Esophagus muscularis mucosa (tissue), 4 donors: ENCODE results near the gene KLHL30. TPM values are rescaled to one million over a fixed set of nuclear protein-coding genes. Genes with fewer than 3 reads are reported as not detected.

ENCODE experiments used
- DNase-seq: peaks from one replicate; pipeline ENCODE4 v3.0.0-alpha.2; 2017; ENCODE audit errors: extremely low spot score
- H3K27ac ChIP-seq, 4 donors: fragments of 200-600 bp; sonication (generic); replicated peaks in 1 of 4; 1 replicate in 3 of 4; 2 replicates in 1 of 4; pipeline ENCODE4 v1.5.1; 2016 to 2019; ENCODE audit warnings: mild to moderate bottlenecking in 1 of 4
- H3K27me3 ChIP-seq, 4 donors: fragments of 200-600 bp; sonication (generic); one replicate each; pipeline versions ENCODE4 v1.5.1 to v1.6.0; 2016 to 2019
- H3K36me3 ChIP-seq, 4 donors: fragments of 200-600 bp; sonication (generic); one replicate each; pipeline ENCODE4 v1.5.1; 2016 to 2019
- H3K4me1 ChIP-seq, 4 donors: fragments of 200-600 bp; sonication (generic); one replicate each; pipeline ENCODE4 v1.5.1; 2016 to 2019
- H3K4me3 ChIP-seq, 4 donors: fragments of 200-600 bp; sonication (generic); 1 replicate in 2 of 4; 2 replicates in 2 of 4; pipeline ENCODE4 v1.5.1; 2016 to 2019; ENCODE audit warnings: mild to moderate bottlenecking in 4 of 4, moderate library complexity in 1 of 4
- H3K9me3 ChIP-seq, 4 donors: fragments of 200-600 bp; sonication (generic); 1 replicate in 3 of 4; 2 replicates in 1 of 4; pipeline ENCODE4 v1.5.1; 2016 to 2019
- CTCF ChIP-seq, 3 experiments: fragments of 200-600 bp in 2 of 3; fragments of 450-650 bp in 1 of 3; sonication (generic) in 2 of 3; IDR thresholded peaks; one replicate each; pipeline ENCODE4 v1.5.1; 2017 to 2019; ENCODE audit warnings: antibody characterized with exemption in 3 of 3, mild to moderate bottlenecking in 2 of 3, moderate library complexity in 1 of 3
- EP300 ChIP-seq: sonication (generic); formaldehyde crosslinking; IDR thresholded peaks from one replicate; pipeline ENCODE4 v1.6.1; 2017; ENCODE audit warnings: antibody characterized with exemption
- POLR2A ChIP-seq: fragments of 450-650 bp; IDR thresholded peaks from one replicate; pipeline ENCODE4 v1.6.1; 2017; ENCODE audit warnings: antibody characterized with exemption, moderate library complexity, mild to moderate bottlenecking, low read depth
- POLR2AphosphoS5 ChIP-seq, 2 donors: sonication (generic); formaldehyde crosslinking; IDR thresholded peaks; one replicate each; pipeline ENCODE4 v1.6.1; 2017; ENCODE audit warnings: antibody characterized with exemption in 2 of 2
- WGBS: methylation state at CpG from one replicate; pipeline ENCODE4 v1.1.5; 2018; 5-methylcytosine and 5-hydroxymethylcytosine counted together
- intact Hi-C: fragments of 100-400 bp; cut with DNase I; formaldehyde crosslinking; loops from one replicate; pipeline ENCODE4 v1.15.1; 2023
- total RNA-seq, 4 donors: library from RNA; depleted of rRNA; stranded (reverse); fragments of >200 nt; gene quantifications; one replicate each; pipeline versions ENCODE4 v1.1.0 to v1.2.1, GENCODE V29; 2016

Gene KLHL30
- total RNA-seq, 4 donors from 2014 or later: 1.2 to 8.0 (median 4.4) TPM

GRCh38 chr2:238144262-238144661 is 5.8 kb downstream of the KLHL30 start:
- TF ChIP-seq POLR2AphosphoS5 (IDR thresholded peaks at IDR 0.05) (no peak), CTCF (IDR thresholded peaks at IDR 0.05) (no peak), POLR2A (no peak), EP300 (no peak)
- no peaks in the 10 kb centered on the region for H3K9me3 ChIP-seq
- no peak overlapping the region for H3K4me3 ChIP-seq
- 80% methylated on average over 4 of the region's 5 CpGs for WGBS
- H3K4me1 ChIP-seq: peaks cover 14 to 28% (median 19%) of the 10 kb centered on the region in 4 donors
- no peak for DNase-seq
- intact Hi-C loops: no loop called here
- H3K27ac ChIP-seq: no peak overlapping the region
- peaks cover 0 to 15% (median 3%) of the 10 kb centered on the region in 4 donors for H3K36me3 ChIP-seq
- no peaks in the 10 kb centered on the region for H3K27me3 ChIP-seq

DNA sequence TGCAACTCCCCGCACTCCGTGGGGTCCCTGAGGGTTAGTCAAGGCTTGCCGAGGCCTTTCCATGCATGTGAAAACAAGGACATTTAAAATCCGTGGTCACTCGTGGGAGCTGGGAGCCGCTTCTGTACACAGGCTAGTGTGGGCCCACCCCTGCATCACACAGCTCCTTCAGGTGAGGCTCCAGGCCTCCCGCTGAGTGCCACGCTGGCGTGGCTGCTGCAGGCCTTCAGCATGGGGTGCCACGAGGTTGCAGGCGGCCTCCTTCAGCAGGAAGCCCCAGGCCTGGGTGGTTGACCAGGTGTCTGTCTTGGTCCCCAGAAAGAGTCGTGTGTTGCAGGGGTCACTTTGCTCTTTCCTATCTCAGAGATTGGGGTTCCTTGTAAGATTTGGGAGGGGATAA is 6.6 kb downstream of the KLHL30 start:
- intact Hi-C loops: no loop called here
- Histone ChIP-seq H3K36me3 (peaks cover 0 to 15% (median 3%) of the 10 kb centered on the region in 4 donors), H3K9me3 (no peaks in the 10 kb centered on the region), H3K27me3 (no peaks in the 10 kb centered on the region), H3K4me3 (no peak overlapping the region), H3K4me1 (peaks cover 6 to 25% (median 16%) of the 10 kb centered on the region in 4 donors), H3K27ac (no peak overlapping the region)
- WGBS: 90% methylated on average over 2 of the region's 12 CpGs
- no peak for TF ChIP-seq POLR2A
- TF ChIP-seq CTCF (IDR thresholded peaks at IDR 0.05): no peak
- no peak for TF ChIP-seq EP300
- no peak for TF ChIP-seq POLR2AphosphoS5 (IDR thresholded peaks at IDR 0.05)
- DNase-seq: no peak

GRCh38 chr2:238145851-238146250 is 7.4 kb downstream of the KLHL30 start:
- H3K4me1 ChIP-seq: peaks cover 6 to 25% (median 16%) of the 10 kb centered on the region in 4 donors
- H3K27ac ChIP-seq: no peak overlapping the region
- DNase-seq: no peak
- WGBS: 67% methylated on average over 4 of the region's 12 CpGs
- intact Hi-C loops: no loop called here
- H3K4me3 ChIP-seq: no peak overlapping the region
- H3K9me3 ChIP-seq: no peaks in the 10 kb centered on the region
- TF ChIP-seq EP300: no peak
- no peak for TF ChIP-seq CTCF (IDR thresholded peaks at IDR 0.05)
- no peak for TF ChIP-seq POLR2AphosphoS5 (IDR thresholded peaks at IDR 0.05)
- TF ChIP-seq POLR2A: no peak
- H3K36me3 ChIP-seq: peaks cover 0 to 13% (median 2%) of the 10 kb centered on the region in 4 donors
- H3K27me3 ChIP-seq: no peaks in the 10 kb centered on the region

- intact Hi-C loops: no loop called here
- Histone ChIP-seq H3K36me3 (peaks cover 0 to 8% (median 0%) of the 10 kb centered on the region in 4 donors), H3K4me1 (peaks cover 6 to 17% (median 13%) of the 10 kb centered on the region in 4 donors), H3K27me3 (no peaks in the 10 kb centered on the region), H3K4me3 (no peak overlapping the region), H3K27ac (no peak overlapping the region), H3K9me3 (no peaks in the 10 kb centered on the region)
- WGBS: 86% methylated on average over 10 of the region's 13 CpGs
- no peak for DNase-seq
- no peak for TF ChIP-seq POLR2AphosphoS5 (IDR thresholded peaks at IDR 0.05)
- no peak for TF ChIP-seq EP300
- TF ChIP-seq CTCF (IDR thresholded peaks at IDR 0.05): no peak
These were observed 8.5 kb downstream of the KLHL30 start for GRCh38 chr2:238146884-238147544.

DNA sequence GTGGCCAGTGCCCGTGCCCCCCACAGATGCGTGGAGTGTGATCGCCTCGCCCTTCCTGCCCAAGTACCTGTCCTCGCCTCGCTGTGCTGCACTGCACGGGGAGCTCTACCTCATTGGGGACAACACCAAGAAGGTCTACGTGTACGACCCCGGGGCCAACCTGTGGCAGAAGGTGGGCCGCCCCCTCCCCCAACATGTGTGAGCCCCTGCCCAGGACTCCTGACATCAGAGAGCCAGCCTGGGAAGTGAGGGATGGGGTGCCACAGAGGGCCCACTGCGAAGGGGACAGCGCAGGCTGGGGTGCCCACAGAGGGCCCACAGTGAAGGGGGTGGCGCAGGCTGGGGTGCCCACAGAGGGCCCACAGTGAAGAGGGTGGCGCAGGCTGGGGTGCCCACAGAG is 10.5 kb downstream of the KLHL30 start:
- Histone ChIP-seq H3K4me1 (peaks cover under 1 to 6% (median 3%) of the 10 kb centered on the region in 4 donors), H3K9me3 (no peaks in the 10 kb centered on the region), H3K36me3 (peaks cover 0 to 8% (median 0%) of the 10 kb centered on the region in 4 donors), H3K27me3 (no peaks in the 10 kb centered on the region), H3K4me3 (no peak overlapping the region), H3K27ac (no peak overlapping the region)
- no peak for TF ChIP-seq CTCF (IDR thresholded peaks at IDR 0.05)
- TF ChIP-seq EP300: no peak
- TF ChIP-seq POLR2A: no peak
- no peak for TF ChIP-seq POLR2AphosphoS5 (IDR thresholded peaks at IDR 0.05)
- WGBS: 94% methylated on average over 13 of the region's 15 CpGs
- intact Hi-C loops: no loop called here
- no peak for DNase-seq
